ENCODE measurements around the gene COIL. TPM values are rescaled to one million over a fixed set of nuclear protein-coding genes. Genes with fewer than 3 reads are reported as not detected.

COIL gene, protein sequence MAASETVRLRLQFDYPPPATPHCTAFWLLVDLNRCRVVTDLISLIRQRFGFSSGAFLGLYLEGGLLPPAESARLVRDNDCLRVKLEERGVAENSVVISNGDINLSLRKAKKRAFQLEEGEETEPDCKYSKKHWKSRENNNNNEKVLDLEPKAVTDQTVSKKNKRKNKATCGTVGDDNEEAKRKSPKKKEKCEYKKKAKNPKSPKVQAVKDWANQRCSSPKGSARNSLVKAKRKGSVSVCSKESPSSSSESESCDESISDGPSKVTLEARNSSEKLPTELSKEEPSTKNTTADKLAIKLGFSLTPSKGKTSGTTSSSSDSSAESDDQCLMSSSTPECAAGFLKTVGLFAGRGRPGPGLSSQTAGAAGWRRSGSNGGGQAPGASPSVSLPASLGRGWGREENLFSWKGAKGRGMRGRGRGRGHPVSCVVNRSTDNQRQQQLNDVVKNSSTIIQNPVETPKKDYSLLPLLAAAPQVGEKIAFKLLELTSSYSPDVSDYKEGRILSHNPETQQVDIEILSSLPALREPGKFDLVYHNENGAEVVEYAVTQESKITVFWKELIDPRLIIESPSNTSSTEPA
- 10 to 100 TPM in 1 of 9 donors, 1 to 10 TPM in 8; 6.5 to 11.3 (median 7.8) TPM for total RNA-seq
- polyA plus RNA-seq: 1 to 10 TPM; 5.7 to 6.9 TPM
- long read RNA-seq, donor 1, transcript COIL-201 (7 exons, 2,650 nt): major isoform, 11 of 15 reads
- long read RNA-seq, donor 1, partial matches to known transcripts: 3 of 15 reads
- long read RNA-seq, donor 1, other reads (novel, unspliced or antisense): 1 of 15 reads
- long read RNA-seq, donor 2, transcript COIL-201 (7 exons, 2,650 nt): major isoform, 18 of 28 reads
- long read RNA-seq, donor 2, partial matches to known transcripts: 9 of 28 reads
- long read RNA-seq, donor 2, other reads (novel, unspliced or antisense): 1 of 28 reads
- long read RNA-seq, donor 3, transcript COIL-201 (7 exons, 2,650 nt): major isoform, 11 of 15 reads
- long read RNA-seq, donor 3, partial matches to known transcripts: 3 of 15 reads
- long read RNA-seq, donor 3, other reads (novel, unspliced or antisense): 1 of 15 reads

DNA sequence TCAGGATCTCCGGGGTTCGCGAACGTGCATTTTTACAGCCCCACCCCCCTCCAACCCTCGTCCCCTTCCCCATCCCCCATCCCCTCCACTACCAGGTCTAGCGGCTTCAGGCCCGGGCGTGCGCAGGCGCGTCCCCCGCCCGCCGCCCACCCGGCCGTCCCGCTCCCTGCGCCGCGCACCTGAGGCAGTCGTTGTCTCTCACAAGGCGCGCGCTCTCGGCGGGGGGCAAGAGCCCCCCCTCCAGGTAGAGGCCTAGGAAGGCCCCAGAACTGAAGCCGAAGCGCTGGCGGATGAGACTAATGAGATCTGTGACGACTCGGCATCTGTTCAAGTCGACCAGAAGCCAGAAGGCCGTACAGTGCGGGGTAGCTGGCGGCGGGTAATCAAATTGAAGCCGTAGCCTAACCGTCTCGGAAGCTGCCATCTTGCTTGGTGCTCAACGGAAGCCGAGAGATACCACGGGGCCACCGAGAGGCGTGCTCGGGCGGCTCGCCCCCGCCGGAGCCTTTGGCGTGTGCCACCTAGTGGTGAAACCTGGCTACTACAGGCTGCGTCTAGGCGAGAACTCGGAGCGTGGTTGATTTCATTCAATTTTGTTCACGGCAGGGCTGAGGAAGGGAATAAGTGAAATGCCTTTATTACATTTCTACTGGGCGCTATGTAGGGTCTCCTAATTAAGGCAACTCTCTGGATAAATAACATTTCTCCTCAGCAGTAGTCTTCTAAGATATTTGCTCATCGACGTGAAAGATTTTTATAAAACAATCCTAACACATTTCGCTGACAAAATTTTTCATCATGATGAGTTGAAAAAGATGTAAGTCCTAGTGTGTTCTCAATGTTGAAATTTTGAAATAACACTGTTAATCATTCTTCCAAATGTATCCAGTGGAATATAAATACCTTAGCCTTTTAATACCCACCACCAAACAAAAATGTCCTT is at the start of gene COIL:
Gene COIL, minus strand, starts transcription at position 455 of the 943 bp plus-strand sequence. Its CDS starts 31 bp downstream, at position 424.
- H3K36me3 ChIP-seq: no peaks in the 10 kb centered on the region
- intact Hi-C loops (cut with DNase I): no loop called here
- TF ChIP-seq, protein P1, sequence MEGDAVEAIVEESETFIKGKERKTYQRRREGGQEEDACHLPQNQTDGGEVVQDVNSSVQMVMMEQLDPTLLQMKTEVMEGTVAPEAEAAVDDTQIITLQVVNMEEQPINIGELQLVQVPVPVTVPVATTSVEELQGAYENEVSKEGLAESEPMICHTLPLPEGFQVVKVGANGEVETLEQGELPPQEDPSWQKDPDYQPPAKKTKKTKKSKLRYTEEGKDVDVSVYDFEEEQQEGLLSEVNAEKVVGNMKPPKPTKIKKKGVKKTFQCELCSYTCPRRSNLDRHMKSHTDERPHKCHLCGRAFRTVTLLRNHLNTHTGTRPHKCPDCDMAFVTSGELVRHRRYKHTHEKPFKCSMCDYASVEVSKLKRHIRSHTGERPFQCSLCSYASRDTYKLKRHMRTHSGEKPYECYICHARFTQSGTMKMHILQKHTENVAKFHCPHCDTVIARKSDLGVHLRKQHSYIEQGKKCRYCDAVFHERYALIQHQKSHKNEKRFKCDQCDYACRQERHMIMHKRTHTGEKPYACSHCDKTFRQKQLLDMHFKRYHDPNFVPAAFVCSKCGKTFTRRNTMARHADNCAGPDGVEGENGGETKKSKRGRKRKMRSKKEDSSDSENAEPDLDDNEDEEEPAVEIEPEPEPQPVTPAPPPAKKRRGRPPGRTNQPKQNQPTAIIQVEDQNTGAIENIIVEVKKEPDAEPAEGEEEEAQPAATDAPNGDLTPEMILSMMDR (IDR thresholded peaks at IDR 0.05): peak; percentile 99 to 100 (median 100)
- peak in 1 of 2 donors; percentile 29 for TF ChIP-seq POLR2A (IDR thresholded peaks at IDR 0.05)
- peak; percentile 87 to 98 (median 98) for ATAC-seq
- H3K27me3 ChIP-seq: no peaks in the 10 kb centered on the region
- peak; percentile 90 to 95 (median 93) for DNase-seq
- peak within 1 kb of the TSS; percentile 61 to 98 (median 74) for H3K4me3 ChIP-seq
- H3K4me1 ChIP-seq: peaks cover 0 to 25% (median 12%) of the 10 kb centered on the region in 12 donors
- peak within 1 kb of the TSS; percentile 35 to 91 (median 86) for H3K27ac ChIP-seq
- WGBS, 4 donors: 4 to 6% (median 4%) methylated on average over 45 to 59 of the region's 59 CpGs
- no peaks in the 10 kb centered on the region for H3K9me3 ChIP-seq

DNA sequence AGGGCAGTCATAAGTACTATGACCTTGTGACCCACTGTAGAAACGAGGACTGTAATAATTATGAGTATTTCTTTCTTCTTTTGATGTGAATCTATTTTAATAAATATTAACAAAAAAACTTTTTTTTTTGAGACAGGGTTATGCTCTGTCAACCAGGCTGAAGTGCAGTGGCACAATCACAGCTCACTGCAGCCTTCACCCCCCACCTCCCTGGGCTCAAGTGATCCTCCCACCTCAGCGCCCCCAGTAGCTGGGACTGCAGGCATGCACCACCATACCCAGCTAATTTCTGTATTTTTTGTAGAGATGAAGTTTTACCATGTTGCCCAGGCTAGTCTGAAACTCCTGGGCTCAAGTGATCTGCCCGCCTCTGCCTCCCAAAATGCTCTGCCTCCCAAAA is 49.6 kb upstream of the COIL start:
- TF ChIP-seq POLR2A (IDR thresholded peaks at IDR 0.05): no peak
- ATAC-seq (no peak), DNase-seq (no peak)
- H3K4me1 ChIP-seq: peaks cover 0 to 7% (median 0%) of the 10 kb centered on the region in 12 donors
- no peak overlapping the region for H3K27ac ChIP-seq
- H3K9me3 ChIP-seq: no peaks in the 10 kb centered on the region
- peaks cover 0 to 20% (median 15%) of the 10 kb centered on the region in 9 donors for H3K36me3 ChIP-seq
- no peak overlapping the region for H3K4me3 ChIP-seq
- intact Hi-C loops (cut with DNase I): loop anchor here in 1 of 10 donors (10.0 kb wide), 1 partner anchor 54 kb away; no protein-coding TSS in a partner anchor
- no peaks in the 10 kb centered on the region for H3K27me3 ChIP-seq
- WGBS, 4 donors: 65 to 72% (median 71%) methylated on average over 3 of the region's 3 CpGs

DNA sequence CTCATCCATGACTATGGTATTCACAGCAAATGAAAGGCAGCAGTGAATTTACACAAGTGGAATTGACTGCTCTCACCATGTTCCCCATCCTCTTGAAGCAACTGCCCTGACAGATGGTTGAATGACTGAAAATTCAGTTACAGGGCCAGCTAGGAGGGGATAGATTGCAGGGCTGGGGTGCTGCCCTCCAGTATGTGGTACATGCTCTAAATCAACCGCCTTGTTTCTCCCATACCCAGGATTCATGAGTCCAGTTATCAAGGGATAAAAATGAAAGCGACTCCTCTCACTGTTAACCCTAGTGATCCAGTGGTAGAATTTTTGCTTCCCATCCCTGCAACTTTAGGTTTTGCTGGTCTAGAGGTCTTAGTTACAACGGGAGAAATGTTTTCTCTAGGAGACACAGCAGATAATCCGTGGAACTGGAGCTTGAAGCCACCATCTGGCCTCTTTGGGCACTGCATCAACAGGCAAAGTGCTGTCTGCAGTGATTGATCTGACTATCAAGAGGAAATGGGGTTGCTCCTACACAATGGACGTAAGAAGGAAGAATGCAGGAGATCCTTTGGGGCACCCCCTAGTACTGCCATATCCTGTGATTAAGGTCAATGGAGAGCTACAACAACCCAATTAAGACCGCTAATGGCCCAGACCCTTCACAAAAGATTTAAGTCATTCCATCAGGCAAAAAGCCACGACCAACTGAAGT is 49.0 kb upstream of the COIL start:
- Histone ChIP-seq H3K27me3 (no peaks in the 10 kb centered on the region), H3K4me1 (peaks cover 0 to 11% (median 0%) of the 10 kb centered on the region in 12 donors), H3K9me3 (no peaks in the 10 kb centered on the region), H3K4me3 (no peak overlapping the region), H3K36me3 (peaks cover 0 to 26% (median 18%) of the 10 kb centered on the region in 9 donors), H3K27ac (no peak overlapping the region)
- WGBS, 4 donors: 34 to 39% (median 37%) methylated on average over 7 of the region's 7 CpGs
- DNase-seq (peak in 3 of 5 donors; percentile 20 to 43 (median 43)), ATAC-seq (peak in 3 of 4 donors; percentile 60 to 84 (median 76))
- intact Hi-C loops (cut with DNase I): loop anchor here in 7 of 10 donors (5.0 to 10.0 kb wide), 7 partner anchors 47 to 105 kb away; partner anchors contain the start of gene AKAP1 (in 2 of the 7)
- TF ChIP-seq, protein P1 (IDR thresholded peaks at IDR 0.05): peak; percentile 42 to 70 (median 58)
- TF ChIP-seq POLR2A (IDR thresholded peaks at IDR 0.05): no peak

Data from heart left ventricle (tissue), 16 donors.